GM13976 (cell line): Measurements from ENCODE around the gene NGF.
"Not testable (repeated sequence)": the region's sequence is repeated elsewhere in the genome, so short reads cannot be mapped to it uniquely, and the experiment has no call there.

Experiments
- DNase-seq: peaks from one replicate; pipeline ENCODE4 v3.0.0; 2012; ENCODE audit warnings: low spot score
- CTCF ChIP-seq: IDR thresholded peaks from 2 replicates; pipeline ENCODE4 v1.5.1; 2012; ENCODE audit warnings: borderline replicate concordance, mild to moderate bottlenecking; ENCODE audit not compliant: insufficient read depth; ENCODE audit errors: extremely low read depth, missing control alignments, control extremely low read depth
- in situ Hi-C: fragments of 300-500 bp; cut with MboI; formaldehyde crosslinking; loops from one replicate; pipeline ENCODE4 v1.12.0; 2022; ENCODE audit warnings: low sequenced_read_pairs, mixed read lengths, inconsistent platforms; ENCODE audit not compliant: unreplicated experiment

NGF gene

GRCh38 chr1:115364780-115365155, 26.7 kb upstream of the NGF start:
- no peak for DNase-seq
- in situ Hi-C loops, result no loop called here
- no peak for TF ChIP-seq CTCF

- no peak for TF ChIP-seq CTCF
- DNase-seq, result no peak
- in situ Hi-C loops, result no loop called here
Measured at GRCh38 chr1:115364046-115364779, 26.2 kb upstream of the NGF start.

GRCh38 chr1:115363171-115363570, 25.1 kb upstream of the NGF start:
- no peak for TF ChIP-seq CTCF
- in situ Hi-C loops, result no loop called here
- DNase-seq, result no peak

- in situ Hi-C loops, DNase-seq: not testable (repeated sequence)
Measured at GRCh38 chr1:115360505-115361129, 22.6 kb upstream of the NGF start.

- in situ Hi-C loops, DNase-seq: not testable (repeated sequence)
Measured at GRCh38 chr1:115359787-115360452, 21.9 kb upstream of the NGF start.

GRCh38 chr1:115356356-115356755, 18.3 kb upstream of the NGF start:
- in situ Hi-C loops, result no loop called here
- TF ChIP-seq CTCF, result no peak
- no peak for DNase-seq

- TF ChIP-seq CTCF, result no peak
- in situ Hi-C loops, result no loop called here
- no peak for DNase-seq
Measured at GRCh38 chr1:115355069-115355468, 17.0 kb upstream of the NGF start.
